Lung microvascular endothelial cell (primary cell): Measurements from ENCODE around the gene ERCC4. TPM values are rescaled to one million over a fixed set of nuclear protein-coding genes. Genes with fewer than 3 reads are reported as not detected.
A peak's percentile ranks its signal among the peaks of the same experiment; 100 is the strongest.

Experiments
- DNase-seq, 2 donors: peaks; one replicate each; pipeline versions ENCODE4 v3.0.0 to v3.0.0-alpha.2; 2010; ENCODE audit warnings: low read depth in 2 of 2
- total RNA-seq: library from RNA; depleted of rRNA; stranded (reverse); fragments of >200 nt; gene quantifications from 2 replicates; pipeline ENCODE4 v1.2.1, GENCODE V29; 2014

The ERCC4 gene
- total RNA-seq, 1 donor from 2014 or later: 5.8 TPM

DNA sequence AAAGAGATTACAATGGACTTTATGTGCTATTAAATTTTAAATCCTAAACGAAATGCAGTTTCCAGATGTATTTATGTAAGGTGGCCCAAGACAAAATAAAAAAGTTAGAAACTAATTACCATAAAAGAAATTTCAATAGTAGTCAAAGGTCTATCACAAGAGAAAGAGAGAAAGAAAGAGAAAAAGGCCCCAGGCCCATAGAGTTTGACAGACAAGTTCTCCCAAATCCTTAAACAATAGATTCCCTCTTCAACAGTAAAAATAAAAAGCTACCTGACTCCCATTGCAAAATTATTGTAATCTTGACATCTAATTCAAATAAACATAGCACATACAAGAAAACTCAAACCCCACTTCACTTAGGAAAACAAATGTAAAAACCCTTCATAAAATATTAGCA is 8.6 kb upstream of the ERCC4 start:
- DNase-seq: no peak

DNA sequence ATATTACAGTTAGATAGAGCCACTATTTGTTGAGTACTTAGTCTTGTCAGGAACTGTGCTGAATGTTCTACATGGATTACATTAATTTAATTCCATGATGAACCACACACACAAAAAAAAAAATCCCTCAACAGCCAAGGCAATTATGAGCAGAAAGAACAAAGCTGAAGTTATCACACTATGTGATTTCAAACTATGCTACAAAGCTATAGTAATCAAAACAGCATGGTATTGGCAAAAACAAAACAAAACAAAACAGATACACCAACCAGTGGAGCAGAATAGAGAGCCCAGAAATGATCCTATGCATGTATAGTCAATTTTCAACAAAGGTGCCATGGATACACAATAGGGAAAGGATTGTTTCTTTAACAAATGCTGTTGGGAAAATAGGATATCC is 8.1 kb upstream of the ERCC4 start:
- DNase-seq: no peak

GRCh38 chr16:13912891-13913290 is 7.1 kb upstream of the ERCC4 start:
- no peak for DNase-seq

- DNase-seq: no peak
Observed at GRCh38 chr16:13913374-13914292, 6.3 kb upstream of the ERCC4 start.

GRCh38 chr16:13915033-13915635 is 4.8 kb upstream of the ERCC4 start:
- no peak for DNase-seq

DNA sequence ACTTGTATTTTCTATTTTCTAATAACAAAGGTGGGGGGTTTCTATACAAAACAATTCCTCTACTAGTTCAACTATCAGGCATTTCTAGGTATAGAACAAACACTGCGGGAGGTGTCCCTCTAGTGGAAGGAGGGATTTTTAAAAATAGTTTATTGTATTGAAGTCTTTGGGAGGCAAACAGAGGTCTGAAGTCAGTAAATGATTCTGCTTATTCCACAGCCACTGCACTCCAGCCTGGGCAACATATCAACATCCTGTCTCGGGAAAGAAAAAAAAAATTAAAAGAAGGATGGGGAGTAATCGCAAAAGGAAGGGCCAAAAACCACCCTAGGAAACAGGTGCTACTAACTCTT is 648 bp upstream of the ERCC4 start:
- DNase-seq: peak; percentile 52 to 63

DNA sequence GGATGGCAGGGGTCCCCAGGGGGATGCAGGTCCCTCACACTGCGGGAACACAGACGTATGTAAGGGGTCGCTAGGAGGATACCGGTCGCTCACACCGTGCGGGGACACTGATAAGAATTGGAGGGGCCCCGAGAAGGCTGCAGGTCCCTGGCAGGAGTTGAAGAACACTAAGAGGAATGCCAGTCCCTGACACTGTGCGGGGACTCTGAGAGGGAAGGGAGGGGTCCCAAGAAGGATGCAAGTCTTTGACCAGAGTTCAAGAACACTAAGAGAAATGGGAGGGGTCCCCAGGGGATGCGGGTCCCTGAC is 510 bp downstream of the ERCC4 start:
- DNase-seq: no peak

- no peak for DNase-seq
Observed at GRCh38 chr16:13921328-13921727, 1.4 kb downstream of the ERCC4 start.

GRCh38 chr16:13923703-13924298 is 3.8 kb downstream of the ERCC4 start:
- DNase-seq: peak; percentile 70 to 74

GRCh38 chr16:13926464-13926863 is 6.5 kb downstream of the ERCC4 start:
- no peak for DNase-seq

DNA sequence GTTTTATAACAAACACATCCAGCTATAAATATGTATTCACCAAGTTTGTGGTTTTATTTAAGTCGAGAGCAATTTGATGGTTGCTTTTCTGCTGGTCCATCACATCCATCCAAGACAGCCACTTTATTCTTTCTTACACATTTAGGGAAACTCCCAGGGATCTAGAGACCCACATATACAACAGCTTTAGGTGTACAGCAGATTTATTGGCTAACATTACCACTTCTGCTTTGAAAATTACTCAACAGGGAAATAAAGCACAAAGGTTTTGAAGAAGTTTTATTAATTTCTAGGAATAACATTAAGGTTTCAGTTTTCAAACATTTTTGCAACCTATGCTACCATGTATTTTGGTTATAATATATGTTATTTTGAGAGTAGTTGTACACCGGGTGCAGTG is 6.9 kb downstream of the ERCC4 start:
- no peak for DNase-seq

DNA sequence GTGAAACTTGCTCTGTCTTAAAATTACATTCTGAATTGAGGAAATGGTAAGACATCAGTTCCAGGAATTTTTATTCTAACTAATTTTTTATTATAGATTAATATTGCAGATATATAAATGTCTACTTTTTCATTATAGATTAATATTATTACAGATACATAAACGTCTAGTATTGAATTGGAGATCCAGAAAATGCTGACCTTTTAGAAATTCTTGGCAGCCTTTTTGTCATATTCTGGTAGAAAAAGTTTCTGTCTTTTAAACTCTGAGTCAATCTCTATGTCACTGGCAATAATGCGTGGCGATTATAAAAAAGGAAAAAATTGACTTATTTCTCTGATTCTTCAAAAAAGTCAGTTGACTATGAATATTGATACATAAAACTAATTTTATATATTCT is 8.7 kb downstream of the ERCC4 start:
- no peak for DNase-seq

DNA sequence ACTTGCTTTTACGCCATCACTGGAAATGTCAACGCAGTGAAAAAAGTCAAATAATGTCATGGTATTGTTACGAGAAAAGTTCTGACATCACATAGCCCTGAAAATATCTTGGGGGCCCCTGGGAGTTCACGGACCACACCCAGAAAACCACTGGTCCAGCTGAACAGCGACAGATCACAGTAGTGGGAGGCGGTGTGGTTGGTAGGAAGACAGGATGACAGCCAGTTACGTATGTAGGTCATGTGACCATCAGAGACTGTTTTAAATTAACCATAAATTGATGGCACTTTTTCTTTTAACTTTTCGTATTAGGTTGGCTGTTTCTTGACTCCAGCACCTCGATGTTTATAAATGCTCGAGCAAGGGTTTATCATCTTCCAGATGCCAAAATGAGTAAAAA is 11.9 kb downstream of the ERCC4 start:
- DNase-seq: no peak

- DNase-seq: no peak
Observed at GRCh38 chr16:13935408-13935807, 15.5 kb downstream of the ERCC4 start.

DNA sequence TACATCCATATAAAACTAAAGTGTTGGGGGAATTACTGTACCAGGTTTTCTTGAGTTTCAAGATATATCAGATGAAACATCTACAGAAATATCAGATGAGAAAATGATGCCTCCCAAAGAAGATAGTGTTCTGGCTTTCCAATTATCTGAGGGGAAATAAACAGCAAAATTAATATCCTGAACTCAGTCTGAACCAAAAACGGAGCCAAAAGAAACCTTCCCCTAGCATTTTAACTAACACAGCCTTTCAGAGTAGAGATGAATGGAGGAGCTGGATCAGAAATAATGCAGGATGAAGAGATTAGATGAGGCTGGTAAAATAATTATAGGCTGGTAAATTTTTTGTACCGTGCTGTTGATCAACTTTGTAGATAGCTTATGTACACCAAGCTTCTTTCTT is 16.2 kb downstream of the ERCC4 start:
- no peak for DNase-seq

DNA sequence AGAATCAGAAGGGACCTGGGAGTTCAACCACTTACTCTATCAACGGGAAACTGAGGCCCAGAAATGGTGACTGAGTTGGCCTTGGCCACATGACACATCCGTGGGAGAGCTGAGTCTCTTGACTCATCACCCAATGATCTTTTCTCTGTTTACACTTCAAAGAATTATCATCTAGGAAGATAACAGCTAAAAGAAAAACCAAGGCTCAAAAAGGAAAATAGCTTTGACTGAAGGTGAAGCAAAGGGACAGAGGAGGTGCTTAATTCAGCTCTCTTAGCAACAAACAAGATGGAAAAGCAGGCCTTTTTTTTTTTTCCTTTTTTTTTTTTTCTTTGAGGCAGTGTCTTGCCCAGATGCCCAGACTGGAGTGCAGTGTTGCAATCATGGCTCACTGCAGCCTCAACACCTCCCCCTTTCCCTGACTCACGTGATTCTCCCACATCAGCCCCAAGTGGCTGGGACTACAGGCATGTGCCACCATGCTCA is 16.7 kb downstream of the ERCC4 start:
- DNase-seq: peak in 1 of 2 donors; percentile 7

DNA sequence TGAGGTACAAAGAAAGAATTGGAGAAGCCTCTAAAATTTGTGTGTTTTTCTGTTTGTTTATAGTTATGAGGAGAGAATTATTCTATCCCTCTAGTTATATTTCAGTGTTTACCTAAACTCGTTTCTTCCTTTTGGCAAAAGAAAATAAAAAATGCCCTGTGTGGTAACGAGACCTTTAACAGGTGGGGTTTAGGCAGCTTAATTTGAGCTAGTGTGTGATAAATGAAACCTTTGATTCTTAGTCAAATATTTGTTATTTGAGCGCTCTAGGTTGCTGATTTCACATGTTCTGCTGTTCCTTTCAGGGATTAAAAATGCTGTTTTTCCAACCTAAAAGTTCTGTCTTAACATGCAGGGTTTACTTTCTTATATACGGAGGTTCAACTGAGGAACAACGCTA is 17.5 kb downstream of the ERCC4 start:
- DNase-seq: no peak

DNA sequence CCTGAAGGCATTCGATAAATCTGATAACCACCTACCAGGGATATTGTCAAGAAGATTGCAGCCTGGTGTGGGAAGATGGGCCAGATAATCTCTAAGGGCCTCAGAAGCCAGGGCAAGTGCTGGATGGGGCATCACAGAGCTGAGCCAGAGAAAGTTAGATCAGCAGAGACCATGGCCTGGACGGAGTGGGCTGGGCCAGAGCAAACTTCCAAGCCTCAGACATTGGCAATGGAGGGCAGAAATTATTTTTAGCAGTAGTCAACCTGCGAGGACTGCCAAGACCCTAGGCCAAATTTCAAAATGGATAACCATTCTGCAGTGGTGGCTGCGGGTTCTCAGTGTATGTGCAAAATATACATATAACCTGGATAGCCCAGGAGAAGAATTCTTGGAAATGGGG is 18.5 kb downstream of the ERCC4 start:
- DNase-seq: no peak

DNA sequence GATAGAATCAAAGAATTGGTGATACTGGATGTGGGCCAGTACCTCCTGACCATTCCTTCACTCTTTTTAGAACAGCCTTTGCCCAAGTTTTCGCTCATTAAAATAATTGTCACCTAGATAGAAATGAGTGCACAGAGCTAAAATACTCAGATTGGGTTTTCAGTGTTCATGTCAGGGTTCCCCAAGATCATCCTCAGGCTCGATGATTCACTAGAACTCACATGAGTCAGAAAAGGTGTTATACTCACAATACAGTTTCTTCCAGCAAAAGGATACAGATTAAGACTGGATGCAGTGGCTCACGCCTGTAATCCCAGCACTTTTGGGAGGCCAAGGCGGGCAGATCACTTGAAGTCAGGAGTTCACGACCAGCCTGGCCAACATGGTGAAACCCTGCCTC is 19.9 kb downstream of the ERCC4 start:
- no peak for DNase-seq

- DNase-seq: no peak
Observed at GRCh38 chr16:13940397-13940933, 20.5 kb downstream of the ERCC4 start.

- DNase-seq: no peak
Observed at GRCh38 chr16:13944816-13945215, 24.9 kb downstream of the ERCC4 start.

DNA sequence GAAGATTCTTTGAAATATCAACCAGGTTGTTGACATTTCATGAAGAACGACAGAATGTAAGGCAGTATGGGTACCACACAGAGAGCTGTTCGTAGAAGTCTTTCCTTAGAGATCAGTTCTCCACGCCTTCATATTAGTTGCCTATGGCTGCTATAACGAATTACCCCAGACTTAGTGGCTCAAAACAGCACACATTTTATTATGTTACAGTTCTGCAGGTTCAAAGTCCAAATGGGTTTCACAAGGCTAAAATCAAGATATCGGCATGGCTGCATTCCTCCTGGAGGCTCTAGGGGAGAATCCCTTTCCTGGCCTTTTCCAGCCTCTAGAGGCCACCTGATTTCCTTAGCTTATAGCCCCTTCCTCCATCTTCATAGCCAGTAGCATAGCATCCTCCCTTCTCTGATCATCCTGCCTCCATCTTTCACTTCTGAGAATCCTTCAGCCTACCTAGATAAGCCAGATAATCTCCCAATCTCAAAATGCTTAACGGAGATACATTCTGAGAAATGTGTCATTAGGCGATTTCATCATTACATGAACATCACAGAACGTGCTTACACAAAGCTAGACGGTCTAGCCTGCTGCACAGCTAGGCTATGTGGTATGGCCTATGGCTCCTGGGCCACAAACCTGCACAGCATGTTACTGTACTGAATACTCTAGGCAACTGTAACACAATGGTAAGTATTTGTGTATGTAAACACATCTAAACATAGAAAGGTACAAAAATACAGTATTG is 26.0 kb downstream of the ERCC4 start:
- DNase-seq: no peak
